Hindlimb muscle (tissue), 1 donor: ENCODE measurements around the gene OVCA2. TPM values are rescaled to one million over a fixed set of nuclear protein-coding genes. Genes with fewer than 3 reads are reported as not detected.

Experiments
- DNase-seq: peaks from one replicate; pipeline ENCODE4 v3.0.0-alpha.2; 2013
- polyA plus RNA-seq: library from polyadenylated mRNA; unstranded; fragments of 120-200 nt; gene quantifications from one replicate; pipeline ENCODE4 v1.2.1, GENCODE V29; 2013; ENCODE audit not compliant: insufficient read length

Gene OVCA2
- polyA plus RNA-seq, 1 donor = 12.6 TPM

DNA sequence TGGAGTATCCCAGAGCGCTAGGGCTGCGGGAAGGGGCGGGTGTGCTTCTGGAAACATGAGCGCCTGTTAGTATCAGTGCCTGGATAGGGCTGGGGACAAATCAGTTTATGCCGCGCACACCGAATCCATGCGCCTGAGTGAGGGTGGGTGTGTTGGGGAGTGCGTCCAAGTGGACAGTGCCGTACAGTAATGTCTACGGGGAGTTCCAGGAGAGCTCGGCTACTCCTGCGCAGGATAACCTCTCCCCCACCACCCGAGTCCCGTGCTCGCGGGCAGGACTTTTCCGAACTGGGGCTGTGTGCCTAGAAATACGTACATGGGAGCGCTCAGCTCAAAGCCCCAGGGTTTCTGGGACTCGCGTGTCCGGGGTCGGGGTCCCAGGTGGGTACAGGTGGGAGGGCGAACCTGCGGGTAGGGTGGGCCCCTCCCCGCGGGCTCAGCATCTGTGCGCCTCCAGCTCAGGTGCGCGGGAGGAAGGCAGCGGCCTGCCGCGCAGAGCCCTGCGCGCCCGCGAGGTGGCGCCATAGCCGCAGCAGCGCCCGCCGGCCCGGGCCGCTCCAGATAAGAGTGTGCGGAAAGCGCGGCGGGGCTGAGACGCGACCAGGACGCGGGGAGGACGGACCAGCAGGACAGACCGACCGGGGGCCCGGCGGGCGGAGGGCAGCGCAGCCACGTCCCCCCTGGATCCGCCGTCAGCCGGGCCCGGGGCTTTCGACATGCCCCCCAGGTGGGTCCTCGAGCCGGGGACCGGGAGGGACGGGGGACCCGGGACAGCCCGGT is 12.9 kb downstream of the OVCA2 start, which contains the start of gene HIC1:
TSS of gene HIC1 (plus strand) at position 592 of the 780 bp plus-strand sequence. CDS start 1,588 bp downstream, outside the sequence.
- DNase-seq = peak; percentile 88

DNA sequence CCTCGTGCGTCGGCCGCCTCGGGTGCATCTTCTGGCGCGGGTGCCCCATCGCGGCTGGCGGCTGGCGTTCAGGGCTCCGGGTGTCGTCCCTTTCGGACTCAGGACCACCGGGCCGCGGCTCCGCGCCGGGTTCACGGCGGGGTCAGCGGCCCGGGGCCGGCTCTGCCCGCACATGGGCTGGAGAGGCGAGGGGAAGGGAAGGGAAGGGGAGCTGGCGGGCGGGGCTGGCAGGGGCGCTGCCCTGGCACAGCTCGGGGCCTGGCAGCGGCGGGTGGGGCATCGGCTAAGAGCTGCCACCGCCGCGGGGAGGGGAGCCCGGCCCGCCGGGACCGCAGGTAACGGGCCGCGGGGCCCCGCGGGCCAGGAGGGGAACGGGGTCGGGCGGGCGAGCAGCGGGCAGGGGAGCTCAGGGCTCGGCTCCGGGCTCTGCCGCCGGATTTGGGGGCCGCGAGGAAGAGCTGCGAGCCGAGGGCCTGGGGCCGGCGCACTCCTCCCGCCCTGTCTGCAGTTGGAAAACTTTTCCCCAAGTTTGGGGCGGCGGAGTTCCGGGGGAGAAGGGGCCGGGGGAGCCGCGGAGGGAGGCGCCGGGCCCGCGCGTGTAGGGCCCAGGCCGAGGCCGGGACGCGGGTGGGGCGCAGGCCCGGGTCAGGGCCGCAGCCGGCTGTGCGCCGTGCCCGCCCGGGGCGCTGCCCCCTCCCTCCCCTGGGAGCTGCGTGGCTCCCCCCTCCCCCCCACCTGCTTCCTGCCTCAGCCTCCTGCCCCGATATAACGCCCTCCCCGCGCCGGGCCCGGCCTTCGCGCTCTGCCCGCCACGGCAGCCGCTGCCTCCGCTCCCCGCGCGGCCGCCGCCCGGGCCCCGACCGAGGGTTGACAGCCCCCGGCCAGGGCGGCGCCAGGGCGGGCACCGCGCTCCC is 13.7 kb downstream of the OVCA2 start:
- DNase-seq = no peak

DNA sequence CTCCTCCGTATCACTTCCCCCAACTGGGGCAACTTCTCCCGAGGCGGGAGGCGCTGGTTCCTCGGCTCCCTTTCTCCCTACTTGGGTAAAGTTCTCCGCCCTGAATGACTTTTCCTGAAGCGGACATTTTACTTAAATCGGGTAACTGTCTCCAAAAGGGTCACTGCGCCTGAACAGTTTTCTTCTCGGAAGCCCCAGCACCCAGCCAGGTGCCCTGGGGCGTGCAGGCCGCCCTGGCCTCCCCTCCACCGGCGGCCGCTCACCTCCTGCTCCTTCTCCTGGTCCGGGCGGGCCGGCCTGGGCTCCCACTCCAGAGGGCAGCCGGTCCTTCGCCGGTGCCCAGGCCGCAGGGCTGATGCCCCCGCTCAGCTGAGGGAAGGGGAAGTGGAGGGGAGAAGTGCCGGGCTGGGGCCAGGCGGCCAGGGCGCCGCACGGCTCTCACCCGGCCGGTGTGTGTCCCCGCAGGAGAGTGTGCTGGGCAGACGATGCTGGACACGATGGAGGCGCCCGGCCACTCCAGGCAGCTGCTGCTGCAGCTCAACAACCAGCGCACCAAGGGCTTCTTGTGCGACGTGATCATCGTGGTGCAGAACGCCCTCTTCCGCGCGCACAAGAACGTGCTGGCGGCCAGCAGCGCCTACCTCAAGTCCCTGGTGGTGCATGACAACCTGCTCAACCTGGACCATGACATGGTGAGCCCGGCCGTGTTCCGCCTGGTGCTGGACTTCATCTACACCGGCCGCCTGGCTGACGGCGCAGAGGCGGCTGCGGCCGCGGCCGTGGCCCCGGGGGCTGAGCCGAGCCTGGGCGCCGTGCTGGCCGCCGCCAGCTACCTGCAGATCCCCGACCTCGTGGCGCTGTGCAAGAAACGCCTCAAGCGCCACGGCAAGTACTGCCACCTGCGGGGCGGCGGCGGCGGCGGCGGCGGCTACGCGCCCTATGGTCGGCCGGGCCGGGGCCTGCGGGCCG is 14.7 kb downstream of the OVCA2 start:
- DNase-seq = no peak

- DNase-seq = no peak
Measured at GRCh38 chr17:2057175-2057759, 15.4 kb downstream of the OVCA2 start.

DNA sequence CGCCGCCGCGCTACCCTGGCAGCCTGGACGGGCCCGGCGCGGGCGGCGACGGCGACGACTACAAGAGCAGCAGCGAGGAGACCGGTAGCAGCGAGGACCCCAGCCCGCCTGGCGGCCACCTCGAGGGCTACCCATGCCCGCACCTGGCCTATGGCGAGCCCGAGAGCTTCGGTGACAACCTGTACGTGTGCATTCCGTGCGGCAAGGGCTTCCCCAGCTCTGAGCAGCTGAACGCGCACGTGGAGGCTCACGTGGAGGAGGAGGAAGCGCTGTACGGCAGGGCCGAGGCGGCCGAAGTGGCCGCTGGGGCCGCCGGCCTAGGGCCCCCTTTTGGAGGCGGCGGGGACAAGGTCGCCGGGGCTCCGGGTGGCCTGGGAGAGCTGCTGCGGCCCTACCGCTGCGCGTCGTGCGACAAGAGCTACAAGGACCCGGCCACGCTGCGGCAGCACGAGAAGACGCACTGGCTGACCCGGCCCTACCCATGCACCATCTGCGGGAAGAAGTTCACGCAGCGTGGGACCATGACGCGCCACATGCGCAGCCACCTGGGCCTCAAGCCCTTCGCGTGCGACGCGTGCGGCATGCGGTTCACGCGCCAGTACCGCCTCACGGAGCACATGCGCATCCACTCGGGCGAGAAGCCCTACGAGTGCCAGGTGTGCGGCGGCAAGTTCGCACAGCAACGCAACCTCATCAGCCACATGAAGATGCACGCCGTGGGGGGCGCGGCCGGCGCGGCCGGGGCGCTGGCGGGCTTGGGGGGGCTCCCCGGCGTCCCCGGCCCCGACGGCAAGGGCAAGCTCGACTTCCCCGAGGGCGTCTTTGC is 16.2 kb downstream of the OVCA2 start:
- DNase-seq = no peak

DNA sequence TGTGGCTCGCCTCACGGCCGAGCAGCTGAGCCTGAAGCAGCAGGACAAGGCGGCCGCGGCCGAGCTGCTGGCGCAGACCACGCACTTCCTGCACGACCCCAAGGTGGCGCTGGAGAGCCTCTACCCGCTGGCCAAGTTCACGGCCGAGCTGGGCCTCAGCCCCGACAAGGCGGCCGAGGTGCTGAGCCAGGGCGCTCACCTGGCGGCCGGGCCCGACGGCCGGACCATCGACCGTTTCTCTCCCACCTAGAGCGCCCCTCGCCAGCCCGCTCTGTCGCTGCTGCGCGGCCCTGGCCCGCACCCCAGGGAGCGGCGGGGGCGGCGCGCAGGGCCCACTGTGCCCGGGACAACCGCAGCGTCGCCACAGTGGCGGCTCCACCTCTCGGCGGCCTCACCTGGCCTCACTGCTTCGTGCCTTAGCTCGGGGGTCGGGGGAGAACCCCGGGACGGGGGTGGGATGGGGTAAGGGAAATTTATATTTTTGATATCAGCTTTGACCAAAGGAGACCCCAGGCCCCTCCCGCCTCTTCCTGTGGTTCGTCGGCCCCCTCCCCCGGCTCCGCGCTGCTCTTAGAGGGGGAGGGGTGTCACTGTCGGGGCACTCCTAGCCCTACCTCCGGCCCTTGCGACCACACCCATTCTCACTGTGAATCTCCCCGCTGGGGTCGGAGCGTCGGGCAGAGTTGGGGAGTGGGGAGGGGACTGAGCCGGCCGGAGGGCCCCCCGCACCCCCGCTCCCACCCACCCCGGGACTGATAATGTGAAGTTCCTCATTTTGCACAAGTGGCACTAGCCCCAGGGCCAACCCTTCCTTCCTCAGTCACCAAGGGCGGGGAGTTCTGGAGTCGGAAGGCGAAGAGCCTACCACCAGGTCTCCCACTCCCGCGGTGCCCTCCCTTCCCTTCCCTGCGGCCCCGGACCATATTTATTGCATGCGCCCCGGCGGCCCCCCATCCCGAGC is 17.0 kb downstream of the OVCA2 start:
- DNase-seq = peak; percentile 77

GRCh38 chr17:2059547-2060384 is 17.9 kb downstream of the OVCA2 start:
- DNase-seq = no peak

- DNase-seq = no peak
Measured at GRCh38 chr17:2060385-2060658, 18.5 kb downstream of the OVCA2 start.

- peak; percentile 38 for DNase-seq
Measured at GRCh38 chr17:2060681-2061440, 19.0 kb downstream of the OVCA2 start.

GRCh38 chr17:2061441-2061958 is 19.7 kb downstream of the OVCA2 start:
- peak; percentile 26 for DNase-seq

DNA sequence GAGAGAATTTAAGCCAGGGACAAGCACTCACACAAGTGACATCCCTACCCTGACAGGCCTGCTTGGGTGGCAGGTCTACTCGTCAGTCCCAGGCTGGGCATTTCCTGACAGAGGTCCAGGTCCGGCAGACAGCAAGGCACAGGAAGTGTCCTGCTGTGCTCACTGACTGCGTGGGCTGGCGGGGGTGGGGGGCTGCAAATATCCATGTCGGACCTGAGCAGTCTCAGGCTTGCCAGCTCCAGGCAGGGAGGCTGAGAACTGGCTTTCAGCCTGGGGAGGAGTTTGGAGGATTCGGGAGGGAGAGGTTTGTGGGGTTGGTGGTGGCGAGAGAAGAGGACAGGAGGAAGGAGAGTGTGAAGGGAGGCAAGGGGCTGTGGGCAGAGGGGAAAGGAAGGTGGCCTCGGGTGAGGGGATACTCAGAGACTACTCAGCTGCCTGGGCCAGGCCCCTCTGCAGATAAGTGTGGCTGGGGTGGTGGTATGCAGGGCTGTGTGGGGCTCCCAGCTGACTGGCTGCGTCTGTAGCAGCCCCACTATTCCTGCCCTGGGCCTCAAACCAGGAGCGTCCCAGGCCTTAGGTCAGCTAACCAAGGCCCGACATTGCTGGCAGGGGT is 20.9 kb downstream of the OVCA2 start:
- peak; percentile 36 for DNase-seq

- no peak for DNase-seq
Measured at GRCh38 chr17:2063261-2064146, 21.7 kb downstream of the OVCA2 start.

- DNase-seq = peak; percentile 11
Measured at GRCh38 chr17:2064147-2064489, 22.3 kb downstream of the OVCA2 start.

DNA sequence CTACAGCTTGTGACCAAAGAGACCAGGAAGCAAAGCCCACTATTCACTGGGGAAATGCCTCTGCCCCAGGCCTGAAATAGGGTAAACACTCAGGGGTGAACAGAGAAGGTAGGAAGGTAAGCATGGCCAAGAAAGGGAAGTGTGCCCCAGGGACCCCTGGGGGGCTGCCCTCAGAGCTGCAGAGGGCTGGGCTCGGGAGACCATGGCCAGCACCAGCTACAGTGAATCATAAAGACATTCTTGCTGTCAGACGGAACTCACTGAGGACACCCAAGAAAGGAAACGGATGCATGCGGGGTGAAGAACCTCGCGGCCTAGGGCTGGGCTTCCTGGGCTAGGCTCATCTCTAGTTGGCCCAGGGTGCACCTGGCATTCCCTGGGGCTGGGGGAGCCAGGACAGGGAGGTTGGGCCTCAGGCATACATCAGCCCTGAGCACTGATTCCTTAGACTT is 22.7 kb downstream of the OVCA2 start:
- DNase-seq = peak; percentile 15

GRCh38 chr17:2064980-2065785 is 23.4 kb downstream of the OVCA2 start:
- DNase-seq = peak; percentile 58
